A549 (cell line): ENCODE results near the gene ARL15. TPM values are rescaled to one million over a fixed set of nuclear protein-coding genes. Genes with fewer than 3 reads are reported as not detected.

Experiments used
- ATAC-seq, 2 experiments: fragments of 200-7000 bp in 1 of 2; fragments of >200 bp in 1 of 2; cut with Nextera tagmentation in 1 of 2; cut with Tn5 transposase in 1 of 2; 3 replicates each; pipeline versions ENCODE4 v1.8.0 to v1.9.1; 2018 to 2020; ENCODE audit warnings: mild to moderate bottlenecking in 1 of 2, moderate library complexity in 1 of 2
- CTCF ChIA-PET: fragments of 300-600 bp; sonication (Branson Sonifier 250); formaldehyde crosslinking; extraction: SDS; loops from one replicate; lab custom pipeline; 2021; ENCODE audit warnings: antibody characterized with exemption, inconsistent platforms; lab: Yijun Ruan, JAX
- POLR2A ChIA-PET: fragments of 350-600 bp; formaldehyde crosslinking; extraction: SDS; loops from one replicate; lab custom pipeline; 2021; ENCODE audit warnings: antibody characterized with exemption, inconsistent platforms; lab: Yijun Ruan, JAX
- DNase-seq, 2 experiments: peaks; one replicate each; pipeline versions ENCODE4 v3.0.0 to v3.0.0-alpha.2; 2011 to 2016; ENCODE audit warnings: low read depth in 1 of 2, low spot score in 1 of 2
- FAIRE-seq: peaks from 2 replicates; lab custom pipeline; 2011; peaks lifted over from hg19 to GRCh38; lab: Jason Lieb, UNC
- H3K27ac ChIP-seq, 2 experiments: fragments of >200 bp; sonication (Bioruptor Twin); formaldehyde crosslinking; 3 replicates each; pipeline ENCODE4 v1.5.1; 2016 to 2017
- H3K4me1 ChIP-seq: fragments of >200 bp; sonication (Bioruptor Twin); formaldehyde crosslinking; 3 replicates; pipeline ENCODE4 v1.6.1; 2016
- H3K4me2 ChIP-seq: fragments of >200 bp; sonication (Bioruptor Twin); formaldehyde crosslinking; 3 replicates; pipeline ENCODE4 v1.6.1; 2016
- H3K4me3 ChIP-seq: fragments of >200 bp; sonication (Bioruptor Twin); formaldehyde crosslinking; 3 replicates; pipeline ENCODE4 v1.5.1; 2016
- H3K9me3 ChIP-seq: fragments of >200 bp; sonication (Bioruptor Twin); formaldehyde crosslinking; 3 replicates; pipeline ENCODE4 v1.6.1; 2016
- BCL3 ChIP-seq: fragments of >200 bp; sonication (Bioruptor Twin); formaldehyde crosslinking; IDR thresholded peaks from 3 replicates; pipeline ENCODE4 v1.6.1; 2016
- BHLHE40 ChIP-seq: IDR thresholded peaks from 2 replicates; pipeline ENCODE4 v1.6.1; 2012; ENCODE audit warnings: low read depth, low read length, inconsistent platforms
- CTCF ChIP-seq: fragments of >200 bp; sonication (Bioruptor Twin); formaldehyde crosslinking; IDR thresholded peaks from 3 replicates; pipeline ENCODE4 v1.5.1; 2016
- E2F6 ChIP-seq: IDR thresholded peaks from 2 replicates; pipeline ENCODE4 v1.6.1; 2012; ENCODE audit warnings: low read depth, borderline replicate concordance
- EHF ChIP-seq: fragments of 250-450 bp; sonication (Bioruptor Pico); IDR thresholded peaks from 2 replicates; pipeline ENCODE4 v1.5.0; 2020; ENCODE audit warnings: mild to moderate bottlenecking
- EP300 ChIP-seq, 2 experiments: fragments of >200 bp; sonication (Bioruptor Twin); formaldehyde crosslinking; IDR thresholded peaks; 2 replicates in 1 of 2; 3 replicates in 1 of 2; pipeline ENCODE4 v1.6.1; 2016 to 2017
- FOSB ChIP-seq: fragments of 250-450 bp; sonication (Bioruptor Pico); IDR thresholded peaks from 2 replicates; pipeline ENCODE4 v1.5.0; 2020; ENCODE audit warnings: mild to moderate bottlenecking, moderate library complexity
- FOSL2 ChIP-seq, 2 experiments: fragments of 450-650 bp in 1 of 2; fragments of >200 bp in 1 of 2; sonication (Bioruptor Twin) in 1 of 2; formaldehyde crosslinking; IDR thresholded peaks; 2 replicates each; pipeline versions ENCODE4 v1.5.0 to v1.6.1; 2016 to 2020; ENCODE audit warnings: mild to moderate bottlenecking in 1 of 2, moderate library complexity in 1 of 2
- HES2 ChIP-seq: fragments of >200 bp; sonication (Bioruptor Twin); formaldehyde crosslinking; IDR thresholded peaks from 2 replicates; pipeline ENCODE4 v1.6.1; 2016
- HMGXB4 ChIP-seq: fragments of 250-450 bp; sonication (Bioruptor Pico); IDR thresholded peaks from 2 replicates; pipeline ENCODE4 v1.5.0; 2021; ENCODE audit warnings: mild to moderate bottlenecking, moderate library complexity, borderline replicate concordance
- MAFK ChIP-seq: fragments of 450-650 bp; IDR thresholded peaks from 2 replicates; pipeline ENCODE4 v1.6.1; 2014; ENCODE audit not compliant: partially characterized antibody
- MAX ChIP-seq: IDR thresholded peaks from 2 replicates; pipeline ENCODE4 v1.6.1; 2012
- MYC ChIP-seq: IDR thresholded peaks from 2 replicates; pipeline ENCODE4 v1.6.1; 2012; ENCODE audit warnings: mild to moderate bottlenecking, inconsistent platforms, low read length, improper control_type of control experiment, borderline replicate concordance
- PBX3 ChIP-seq: IDR thresholded peaks from 2 replicates; pipeline ENCODE4 v1.6.1; 2012
- POLR2AphosphoS2 ChIP-seq: conservative IDR thresholded peaks from 2 replicates; pipeline ENCODE4 v1.6.1; 2012; ENCODE audit warnings: low read length, improper control_type of control experiment, inconsistent platforms
- RCOR1 ChIP-seq: fragments of 150-350 bp; IDR thresholded peaks from 2 replicates; pipeline ENCODE4 v1.6.1; 2014; ENCODE audit warnings: antibody characterized with exemption, low read length, low read depth
- SMC3 ChIP-seq: fragments of >200 bp; sonication (Bioruptor Twin); formaldehyde crosslinking; IDR thresholded peaks from 3 replicates; pipeline ENCODE4 v1.6.1; 2018; ENCODE audit warnings: inconsistent platforms
- TP53 ChIP-seq: fragments of 250-450 bp; sonication (Bioruptor Pico); IDR thresholded peaks from 2 replicates; pipeline ENCODE4 v1.5.0; 2021; ENCODE audit warnings: mild to moderate bottlenecking, moderate library complexity
- WGBS: methylation state at CpG from one replicate; pipeline ENCODE4 v1.1.6; 2017; ENCODE audit errors: missing lambda C conversion rate; 5-methylcytosine and 5-hydroxymethylcytosine counted together
- polyA plus RNA-seq, 4 experiments: library from polyadenylated mRNA; depleted of rRNA in 3 of 4; stranded (reverse); fragments of >200 nt; fragmentation: RNase III in 1 of 4; extraction: RNeasy Plus Mini Kit Qiagen cat#74134 plus additional on column Dnase treatment in 1 of 4; gene quantifications; 2 replicates in 3 of 4; 3 replicates in 1 of 4; pipeline ENCODE4 v1.2.3, GENCODE V29; 2011 to 2017

Gene ARL15
- polyA plus RNA-seq, 2 of the 4 experiments (the other 2 are of a cell fraction): 11.8 to 12.1 TPM

- DNase-seq (no peak), ATAC-seq (no peak), FAIRE-seq (no peak)
- Histone ChIP-seq H3K4me2 (no peak overlapping the region), H3K4me1 (no peaks in the 10 kb centered on the region), H3K4me3 (no peak overlapping the region), H3K9me3 (no peaks in the 10 kb centered on the region), H3K27ac (no peak overlapping the region)
- CTCF ChIA-PET: interaction anchor here (0.6 kb wide), 2 partner anchors 331 to 598 kb away, joined by 3 to 4 read pairs; no protein-coding TSS in a partner anchor
- TF ChIP-seq BHLHE40: no peak
- no peak for TF ChIP-seq POLR2AphosphoS2
- TF ChIP-seq TP53: no peak
- TF ChIP-seq FOSB: no peak
- no peak for TF ChIP-seq FOSL2 (IDR thresholded peaks at IDR 0.05)
- TF ChIP-seq FOSL2 (CRISPR knock-in tag; IDR thresholded peaks at IDR 0.05): no peak
- TF ChIP-seq EHF (CRISPR knock-in tag): no peak
- no peak for TF ChIP-seq SMC3
- TF ChIP-seq BCL3: no peak
- TF ChIP-seq EP300 (IDR thresholded peaks at IDR 0.05): no peak
- no peak for TF ChIP-seq HMGXB4 (CRISPR knock-in tag)
- no peak for TF ChIP-seq CTCF
- TF ChIP-seq MAFK: no peak
- POLR2A ChIA-PET: no interaction called here
- WGBS: 97% methylated on average over 7 of the region's 7 CpGs
These were observed 419.9 kb downstream of the ARL15 start for GRCh38 chr5:53890490-53890889.

GRCh38 chr5:53884844-53885243, 425.5 kb downstream of the ARL15 start:
- Histone ChIP-seq H3K4me1 (no peaks in the 10 kb centered on the region; the same call in 2 of the 3 replicates), H3K4me2 (no peak overlapping the region)
- no peak for TF ChIP-seq MAX
- TF ChIP-seq MYC: no peak
- TF ChIP-seq E2F6: no peak
- TF ChIP-seq PBX3: no peak
- no peak for TF ChIP-seq RCOR1
- TF ChIP-seq HES2: no peak
- TF ChIP-seq FOSL2 (IDR thresholded peaks at IDR 0.05): no peak
- TF ChIP-seq FOSL2 (CRISPR knock-in tag; IDR thresholded peaks at IDR 0.05): no peak
- TF ChIP-seq BHLHE40: no peak
- TF ChIP-seq, all 56 proteins: peak for 0
- 79% methylated on average over 2 of the region's 2 CpGs for WGBS
- no peak for ATAC-seq
- Histone ChIP-seq H3K27ac (no peak overlapping the region; a peak in 1 of 6 replicates), H3K9me3 (no peaks in the 10 kb centered on the region), H3K4me3 (no peak overlapping the region)
- no peak for DNase-seq
- no peak for FAIRE-seq
- ChIA-PET POLR2A (no interaction called here), CTCF (interaction anchor here (0.6 kb wide), 1 partner anchor 18 kb away, joined by 3 read pairs; no protein-coding TSS in a partner anchor)
